GM23248 (cell line): ENCODE measurements around the gene HGD.

ENCODE experiments used
- EZH2 ChIP-seq: fragments of 200-600 bp; sonication (generic); IDR thresholded peaks from 2 replicates; pipeline ENCODE4 v1.6.1; 2018; ENCODE audit warnings: antibody characterized with exemption, mild to moderate bottlenecking; ENCODE audit not compliant: insufficient read depth, poor library complexity, severe bottlenecking
- EZH2phosphoT487 ChIP-seq: fragments of 200-600 bp; sonication (generic); IDR thresholded peaks from 2 replicates; pipeline ENCODE4 v1.6.1; 2018; ENCODE audit warnings: antibody characterized with exemption, moderate library complexity, mild to moderate bottlenecking, low read depth; ENCODE audit not compliant: insufficient read depth

DNA sequence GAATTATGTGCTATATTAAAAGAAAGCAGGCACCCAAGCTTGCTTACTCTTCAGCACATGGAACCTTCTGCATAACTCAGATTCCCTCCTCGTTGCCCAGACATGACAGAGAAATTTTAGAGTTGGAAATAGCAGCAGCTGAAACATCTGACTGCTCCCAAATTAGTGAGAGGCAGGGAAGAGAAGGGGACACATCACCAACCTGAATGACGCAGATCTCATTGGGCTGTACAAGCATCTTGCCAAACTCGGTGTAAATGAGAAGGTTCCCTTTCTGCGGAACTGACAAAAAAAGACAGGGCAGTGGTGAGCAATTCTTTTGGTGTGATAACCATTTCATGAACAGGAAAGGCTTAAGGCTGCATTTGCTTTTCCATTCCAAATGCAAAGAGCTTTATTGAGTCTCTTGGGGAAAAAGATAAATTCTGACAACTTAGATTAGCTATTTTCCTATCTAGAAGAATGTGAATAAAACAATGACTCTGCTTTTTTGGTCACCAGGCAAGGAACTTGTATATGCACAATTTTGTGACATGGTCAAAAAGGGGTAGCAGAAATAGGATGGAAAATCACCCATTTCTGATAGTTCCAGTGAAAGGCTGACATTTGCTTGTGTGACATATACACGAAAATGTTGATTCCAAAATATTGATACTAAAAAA, 35.1 kb downstream of the HGD start:
- TF ChIP-seq EZH2: no peak
- TF ChIP-seq EZH2phosphoT487: no peak
